B cell (primary cell): ENCODE results near the gene KCNH8. TPM values are rescaled to one million over a fixed set of nuclear protein-coding genes. Genes with fewer than 3 reads are reported as not detected.
"Not testable (repeated sequence)": the region's sequence is repeated elsewhere in the genome, so short reads cannot be mapped to it uniquely, and the experiment has no call there.

Experiments used
- ATAC-seq: fragments of 200-7000 bp; cut with Tn5 transposase; one replicate; pipeline ENCODE4 v1.10.0; 2021; ENCODE audit warnings: low read depth, mild to moderate bottlenecking, moderate number of reproducible peaks, moderate library complexity
- CTCF ChIA-PET: fragments of 350-600 bp; sonication (Branson Sonifier 250); formaldehyde crosslinking; loops from one replicate; lab custom pipeline; 2021; ENCODE audit warnings: antibody characterized with exemption, inconsistent platforms; lab: Charles Lee
- POLR2A ChIA-PET: fragments of 350-600 bp; sonication (Branson Sonifier 250); formaldehyde crosslinking; loops from one replicate; lab custom pipeline; 2021; ENCODE audit warnings: antibody characterized with exemption; lab: Charles Lee
- DNase-seq: peaks from one replicate; pipeline ENCODE4 v3.0.0; 2013
- H2AFZ ChIP-seq: 2 replicates; pipeline ENCODE4 v1.6.1; 2012; ENCODE audit warnings: mild to moderate bottlenecking, low read depth, low read length; ENCODE audit not compliant: insufficient read depth, poor library complexity, severe bottlenecking
- H3K27ac ChIP-seq, 2 donors: 1 replicate in 1 of 2; 2 replicates in 1 of 2; pipeline ENCODE4 v1.5.1; 2012 to 2013; ENCODE audit warnings: low read length in 2 of 2, mild to moderate bottlenecking in 2 of 2, moderate library complexity in 1 of 2
- H3K27me3 ChIP-seq, 4 experiments: fragments of 200-600 bp in 1 of 4; sonication (generic) in 1 of 4; replicated peaks in 1 of 4; 1 replicate in 2 of 4; 2 replicates in 2 of 4; pipeline versions ENCODE4 v1.6.1 to v1.7.0; 2013 to 2016; ENCODE audit warnings: low read length in 3 of 4, mild to moderate bottlenecking in 2 of 4, mixed read lengths in 1 of 4, moderate library complexity in 1 of 4; ENCODE audit not compliant: insufficient read depth in 4 of 4, control insufficient read depth in 3 of 4; ENCODE audit errors: control extremely low read depth in 1 of 4
- H3K36me3 ChIP-seq, 2 experiments: replicated peaks in 1 of 2; 1 replicate in 1 of 2; 2 replicates in 1 of 2; pipeline versions ENCODE4 v1.6.1 to v1.7.1; 2013; ENCODE audit warnings: low read length in 1 of 2; ENCODE audit not compliant: insufficient read depth in 2 of 2, control insufficient read depth in 1 of 2; ENCODE audit errors: control extremely low read depth in 1 of 2, extremely low read depth in 1 of 2
- H3K4me1 ChIP-seq, 2 donors: fragments of 200-600 bp in 1 of 2; sonication (generic) in 1 of 2; 1 replicate in 1 of 2; 2 replicates in 1 of 2; pipeline versions ENCODE4 v1.5.1 to v1.6.1; 2013 to 2017; ENCODE audit warnings: low read length in 2 of 2; ENCODE audit not compliant: control insufficient read depth in 2 of 2, insufficient read depth in 2 of 2
- H3K4me2 ChIP-seq: replicated peaks from 2 replicates; pipeline ENCODE3; 2012; ENCODE audit warnings: mild to moderate bottlenecking, low read depth, low read length; ENCODE audit not compliant: poor library complexity, severe bottlenecking
- H3K4me3 ChIP-seq, 5 experiments: fragments of 200-600 bp in 1 of 5; sonication (generic) in 1 of 5; 1 replicate in 3 of 5; 2 replicates in 2 of 5; pipeline versions ENCODE4 v1.5.1 to v1.7.0; 2011 to 2016; ENCODE audit warnings: low read length in 4 of 5, mild to moderate bottlenecking in 4 of 5, low read depth in 2 of 5, control low read depth in 1 of 5, moderate library complexity in 1 of 5; ENCODE audit not compliant: insufficient read depth in 1 of 5; ENCODE audit errors: control extremely low read depth in 1 of 5, extremely low read depth in 1 of 5
- H3K79me2 ChIP-seq: fragments of 200-600 bp; sonication (generic); one replicate; pipeline ENCODE4 v1.6.0; 2016; ENCODE audit warnings: low read length; ENCODE audit not compliant: control insufficient read depth, insufficient read depth
- H3K9ac ChIP-seq: fragments of 200-600 bp; sonication (generic); 2 replicates; pipeline ENCODE4 v1.6.1; 2017; ENCODE audit warnings: mild to moderate bottlenecking, low read length, moderate library complexity
- H3K9me3 ChIP-seq, 3 donors: one replicate each; pipeline versions ENCODE4 v1.6.1 to v1.7.1; 2013; ENCODE audit warnings: low read length in 2 of 3; ENCODE audit not compliant: control insufficient read depth in 2 of 3, insufficient read depth in 1 of 3; ENCODE audit errors: control extremely low read depth in 1 of 3
- H4K20me1 ChIP-seq: 2 replicates; pipeline ENCODE4 v1.6.0; 2012; ENCODE audit warnings: mild to moderate bottlenecking, low read length; ENCODE audit not compliant: insufficient read depth, control insufficient read depth, poor library complexity, severe bottlenecking
- H3K27ac Mint-ChIP-seq: one replicate; pipeline ENCODE4 v1.8.0; 2021; ENCODE audit warnings: mixed read lengths
- H3K27me3 Mint-ChIP-seq: one replicate; pipeline ENCODE4 v1.8.0; 2021; ENCODE audit warnings: mixed read lengths
- H3K4me1 Mint-ChIP-seq: one replicate; pipeline ENCODE4 v1.8.0; 2021; ENCODE audit warnings: mixed read lengths
- H3K4me3 Mint-ChIP-seq: one replicate; pipeline ENCODE4 v1.8.0; 2021; ENCODE audit warnings: mixed read lengths
- H3K9me3 Mint-ChIP-seq: one replicate; pipeline ENCODE4 v1.8.0; 2022; ENCODE audit warnings: mixed read lengths; ENCODE audit not compliant: insufficient read depth
- CTCF ChIP-seq: fragments of 200-600 bp; IDR thresholded peaks from one replicate; pipeline ENCODE4 v1.8.0; 2022; ENCODE audit warnings: antibody characterized with exemption, mild to moderate bottlenecking
- EZH2 ChIP-seq: IDR thresholded peaks from 2 replicates; pipeline ENCODE4 v1.6.1; 2012; ENCODE audit warnings: borderline replicate concordance, low read depth, mild to moderate bottlenecking, moderate library complexity, low read length; ENCODE audit not compliant: insufficient read depth, poor library complexity, severe bottlenecking
- WGBS: methylation state at CpG from one replicate; pipeline ENCODE4 v1.1.5; 2013; ENCODE audit warnings: missing lambda C conversion rate; ENCODE audit not compliant: insufficient coverage; 5-methylcytosine and 5-hydroxymethylcytosine counted together
- intact Hi-C: fragments of 100-400 bp; cut with micrococcal nuclease; formaldehyde crosslinking; loops from one replicate; pipeline ENCODE4 v1.10.0; 2022
- polyA minus RNA-seq: library from RNA; depleted of rRNA, polyadenylated mRNA; stranded (reverse); fragments of >200 nt; gene quantifications from 2 replicates; pipeline ENCODE4 v1.2.3, GENCODE V29; 2012
- polyA plus RNA-seq: library from polyadenylated mRNA; depleted of rRNA; stranded (reverse); fragments of >200 nt; gene quantifications from 2 replicates; pipeline ENCODE4 v1.2.3, GENCODE V29; 2012
- total RNA-seq, 2 donors: library from RNA; stranded (reverse); fragments of 120-200 nt in 1 of 2; gene quantifications; 1 replicate in 1 of 2; 2 replicates in 1 of 2; pipeline versions ENCODE4 v1.2.3 to v1.2.4, GENCODE V29; 2013 to 2022

Gene KCNH8
- total RNA-seq (4.0 and 4.3 TPM in 2 replicates), polyA plus RNA-seq (12.7 and 15.2 TPM in 2 replicates), polyA minus RNA-seq (6.8 and 7.6 TPM in 2 replicates)
- 12.2 TPM for total RNA-seq (2013)

- Histone ChIP-seq H4K20me1 (no peaks in the 10 kb centered on the region), H3K79me2 (no peaks in the 10 kb centered on the region), H3K27ac (peak within 1 kb of the TSS; percentile 50 to 80), H3K4me1 (peaks cover 18 to 22% of the 10 kb centered on the region in 2 donors), H3K27me3 (peaks cover 0 to 5% (median 0%) of the 10 kb centered on the region in 4 experiments), H3K4me3 (peak within 1 kb of the TSS; percentile 49 to 84 (median 68)), H3K36me3 (no peaks in the 10 kb centered on the region), H3K4me2 (peak within 1 kb of the TSS; percentile 97), H2AFZ (peak within 1 kb of the TSS; percentile 82), H3K9ac (peak within 1 kb of the TSS; percentile 85), H3K9me3 (peaks cover 3% of the 10 kb centered on the region in 3 donors)
- ATAC-seq (no peak), DNase-seq (peak; percentile 49)
- TF ChIP-seq EZH2 (no peak), CTCF (no peak)
- 4% methylated on average over 42 of the region's 64 CpGs for WGBS
- Mint-ChIP-seq H3K4me1 (peaks cover 24% of the 10 kb centered on the region), H3K27ac (peak within 1 kb of the TSS; percentile 91), H3K9me3 (no peaks in the 10 kb centered on the region), H3K27me3 (peaks cover 2% of the 10 kb centered on the region), H3K4me3 (peak within 1 kb of the TSS; percentile 95)
- intact Hi-C loops = loop anchor here (2.0 to 5.0 kb wide), 5 partner anchors 65 to 979 kb away; partner anchors contain the start of gene KAT2B
- ChIA-PET POLR2A (no interaction called here), CTCF (interaction anchor here (1.2 kb wide), 1 partner anchor 64 kb away, joined by 8 read pairs; no protein-coding TSS in a partner anchor)
These were observed at the start of gene KCNH8 for GRCh38 chr3:19147905-19148767. TSS of gene KCNH8 (plus strand) at chr3:19148510. CDS start at chr3:19148720, 210 bp downstream.

- CTCF ChIA-PET, H3K27me3 Mint-ChIP-seq, ATAC-seq, H3K27me3 ChIP-seq, H3K9me3 Mint-ChIP-seq, DNase-seq, intact Hi-C loops, POLR2A ChIA-PET, H3K4me1 Mint-ChIP-seq, H3K36me3 ChIP-seq, H3K4me2 ChIP-seq, H3K79me2 ChIP-seq, H3K4me1 ChIP-seq, H4K20me1 ChIP-seq, H3K9ac ChIP-seq: not testable (repeated sequence)
- WGBS = 87% methylated on average over 19 of the region's 29 CpGs
- Mint-ChIP-seq H3K4me3 (peak overlapping the region; percentile 74), H3K27ac (peak overlapping the region; percentile 71)
- Histone ChIP-seq H3K4me3 (peak overlapping the region in 2 of 5 experiments; percentile 31 to 50), H3K27ac (peak overlapping the region in 1 of 2 donors; percentile 56), H3K9me3 (peaks cover 0 to 16% (median 1%) of the 10 kb centered on the region in 3 donors), H2AFZ (peak overlapping the region; percentile 42)
These were observed 45.5 kb upstream of the KCNH8 start for GRCh38 chr3:19102654-19103290.
